CD8-positive, alpha-beta memory T cell (primary cell): ENCODE results near the gene PCDHGB3. TPM values are rescaled to one million over a fixed set of nuclear protein-coding genes. Genes with fewer than 3 reads are reported as not detected.

Experiments used
- CTCF ChIA-PET: fragments of 350-600 bp; sonication (Branson Sonifier 250); formaldehyde crosslinking; loops from one replicate; lab custom pipeline; 2021; ENCODE audit warnings: antibody characterized with exemption; lab: Charles Lee
- POLR2A ChIA-PET: fragments of 350-600 bp; sonication (Branson Sonifier 250); formaldehyde crosslinking; loops from one replicate; lab custom pipeline; 2021; ENCODE audit warnings: antibody characterized with exemption; lab: Charles Lee
- DNase-seq, 5 donors: peaks; one replicate each; pipeline versions ENCODE4 v3.0.0 to v3.0.0-alpha.2; 2020 to 2022; ENCODE audit warnings: mixed read lengths in 1 of 5
- H3K27ac ChIP-seq: one replicate; pipeline ENCODE4 v1.7.0; 2013; ENCODE audit warnings: low read depth, mild to moderate bottlenecking, low read length, moderate library complexity
- H3K27me3 ChIP-seq: 2 replicates; pipeline ENCODE4 v1.7.0; 2013; ENCODE audit warnings: low read length, mild to moderate bottlenecking; ENCODE audit not compliant: insufficient read depth, poor library complexity, severe bottlenecking
- H3K36me3 ChIP-seq: 2 replicates; pipeline ENCODE4 v1.7.0; 2013; ENCODE audit warnings: mild to moderate bottlenecking, low read length, moderate library complexity; ENCODE audit not compliant: insufficient read depth
- H3K4me1 ChIP-seq: 2 replicates; pipeline ENCODE4 v1.7.0; 2013; ENCODE audit warnings: mild to moderate bottlenecking, low read length, moderate library complexity; ENCODE audit not compliant: insufficient read depth
- H3K4me3 ChIP-seq: 2 replicates; pipeline ENCODE4 v1.7.0; 2013; ENCODE audit warnings: mild to moderate bottlenecking, low read length
- H3K9me3 ChIP-seq: 2 replicates; pipeline ENCODE4 v1.7.0; 2013; ENCODE audit warnings: mild to moderate bottlenecking, low read length
- H3K27ac Mint-ChIP-seq, 8 donors: one replicate each; pipeline ENCODE4 v1.8.0; 2020 to 2021; ENCODE audit warnings: mixed read lengths in 8 of 8, mild to moderate bottlenecking in 6 of 8, inconsistent platforms in 3 of 8, moderate library complexity in 3 of 8
- H3K27me3 Mint-ChIP-seq, 2 donors: one replicate each; pipeline ENCODE4 v1.8.0; 2020 to 2021; ENCODE audit warnings: mixed read lengths in 2 of 2, mild to moderate bottlenecking in 1 of 2, moderate library complexity in 1 of 2
- H3K36me3 Mint-ChIP-seq, 3 donors: one replicate each; pipeline ENCODE4 v1.8.0; 2020 to 2021; ENCODE audit warnings: mixed read lengths in 3 of 3, inconsistent platforms in 1 of 3, mild to moderate bottlenecking in 1 of 3
- H3K4me1 Mint-ChIP-seq, 3 donors: one replicate each; pipeline ENCODE4 v1.8.0; 2020 to 2021; ENCODE audit warnings: mixed read lengths in 3 of 3, inconsistent platforms in 1 of 3, mild to moderate bottlenecking in 1 of 3
- H3K4me3 Mint-ChIP-seq, 7 donors: one replicate each; pipeline ENCODE4 v1.8.0; 2020 to 2021; ENCODE audit warnings: mixed read lengths in 7 of 7, mild to moderate bottlenecking in 6 of 7, moderate library complexity in 4 of 7, inconsistent platforms in 2 of 7
- H3K9me3 Mint-ChIP-seq, 5 donors: one replicate each; pipeline ENCODE4 v1.8.0; 2020 to 2022; ENCODE audit warnings: mixed read lengths in 5 of 5, mild to moderate bottlenecking in 3 of 5, moderate library complexity in 2 of 5, inconsistent platforms in 1 of 5
- polyA plus RNA-seq: library from polyadenylated mRNA; unstranded; fragments of 300-500 nt; fragmentation: Illumina TruSeq; gene quantifications from one replicate; pipeline ENCODE4 v1.2.3, GENCODE V29; 2021
- total RNA-seq, 2 experiments: library from RNA; stranded (reverse); gene quantifications; one replicate each; pipeline ENCODE4 v1.2.3, GENCODE V29; 2021

Gene PCDHGB3
- total and polyA plus RNA-seq, 3 experiments from 2014 or later, result 0.18 to 0.28 TPM; not detected in 1

- peaks cover 3 to 25% (median 3%) of the 10 kb centered on the region in 3 donors for H3K36me3 Mint-ChIP-seq
- peak overlapping the region in 1 of 7 donors; percentile 90 for H3K4me3 Mint-ChIP-seq
- Histone ChIP-seq H3K27me3 (peaks cover 23% of the 10 kb centered on the region), H3K4me3 (no peak overlapping the region), H3K9me3 (peaks cover 13% of the 10 kb centered on the region), H3K27ac (no peak overlapping the region), H3K36me3 (no peaks in the 10 kb centered on the region), H3K4me1 (no peaks in the 10 kb centered on the region)
- peaks cover 70 to 84% of the 10 kb centered on the region in 2 donors for H3K27me3 Mint-ChIP-seq
- peak overlapping the region in 2 of 8 donors; percentile 43 to 55 for H3K27ac Mint-ChIP-seq
- ChIA-PET CTCF (interaction anchor here (1.1 to 1.4 kb wide), 2 partner anchors 42 to 203 kb away, joined by 3 to 4 read pairs; no protein-coding TSS in a partner anchor), POLR2A (no interaction called here)
- peaks cover 0 to 10% (median 2%) of the 10 kb centered on the region in 3 donors for H3K4me1 Mint-ChIP-seq
- peaks cover 21 to 67% (median 60%) of the 10 kb centered on the region in 5 donors for H3K9me3 Mint-ChIP-seq
- no peak for DNase-seq
Observed at GRCh38 chr5:141360685-141361084, 9.4 kb upstream of the PCDHGB3 start.

GRCh38 chr5:141362719-141363118 is 7.3 kb upstream of the PCDHGB3 start:
- Histone ChIP-seq H3K4me1 (no peaks in the 10 kb centered on the region), H3K36me3 (no peaks in the 10 kb centered on the region), H3K27ac (no peak overlapping the region), H3K9me3 (peaks cover 13% of the 10 kb centered on the region), H3K27me3 (peaks cover 28% of the 10 kb centered on the region), H3K4me3 (no peak overlapping the region)
- peaks cover 0 to 10% (median 2%) of the 10 kb centered on the region in 3 donors for H3K4me1 Mint-ChIP-seq
- ChIA-PET CTCF (no interaction called here), POLR2A (no interaction called here)
- H3K4me3 Mint-ChIP-seq, result no peak overlapping the region
- peak overlapping the region in 1 of 8 donors; percentile 64 for H3K27ac Mint-ChIP-seq
- peaks cover 3 to 22% (median 3%) of the 10 kb centered on the region in 3 donors for H3K36me3 Mint-ChIP-seq
- peaks cover 71 to 78% of the 10 kb centered on the region in 2 donors for H3K27me3 Mint-ChIP-seq
- DNase-seq, result no peak
- H3K9me3 Mint-ChIP-seq, result peaks cover 22 to 62% (median 57%) of the 10 kb centered on the region in 5 donors

GRCh38 chr5:141363952-141364660 is 5.9 kb upstream of the PCDHGB3 start, which contains the start of gene PCDHGA5:
TSS of gene PCDHGA5 (plus strand) at chr5:141364162. CDS start at chr5:141364331, 169 bp downstream.
- POLR2A ChIA-PET, result no interaction called here
- no peaks in the 10 kb centered on the region for H3K36me3 ChIP-seq
- Mint-ChIP-seq H3K4me3 (no peak within 1 kb of the TSS), H3K4me1 (peaks cover 0 to 10% (median 2%) of the 10 kb centered on the region in 3 donors), H3K36me3 (peaks cover 3 to 22% (median 3%) of the 10 kb centered on the region in 3 donors), H3K27ac (no peak within 1 kb of the TSS), H3K9me3 (peaks cover 25 to 66% (median 53%) of the 10 kb centered on the region in 5 donors), H3K27me3 (peaks cover 71 to 81% of the 10 kb centered on the region in 2 donors)
- CTCF ChIA-PET, result interaction anchor here (1.2 to 1.4 kb wide), 2 partner anchors 9 to 66 kb away, joined by 3 read pairs; partner anchors contain the start of genes PCDHGA12 and PCDHGA4
- no peak for DNase-seq
- H3K4me1 ChIP-seq, result no peaks in the 10 kb centered on the region
- peaks cover 13% of the 10 kb centered on the region for H3K9me3 ChIP-seq
- peaks cover 29% of the 10 kb centered on the region for H3K27me3 ChIP-seq
- H3K4me3 ChIP-seq, result no peak within 1 kb of the TSS
- no peak within 1 kb of the TSS for H3K27ac ChIP-seq

- H3K9me3 Mint-ChIP-seq, result peaks cover 30 to 62% (median 58%) of the 10 kb centered on the region in 5 donors
- H3K27ac Mint-ChIP-seq, result no peak overlapping the region
- peaks cover 3 to 7% (median 5%) of the 10 kb centered on the region in 3 donors for H3K4me1 Mint-ChIP-seq
- Histone ChIP-seq H3K27ac (no peak overlapping the region), H3K4me3 (no peak overlapping the region), H3K9me3 (peaks cover 18% of the 10 kb centered on the region), H3K27me3 (peaks cover 33% of the 10 kb centered on the region), H3K36me3 (no peaks in the 10 kb centered on the region), H3K4me1 (no peaks in the 10 kb centered on the region)
- peaks cover 66 to 83% of the 10 kb centered on the region in 2 donors for H3K27me3 Mint-ChIP-seq
- no peak for DNase-seq
- peaks cover 0 to 18% (median 1%) of the 10 kb centered on the region in 3 donors for H3K36me3 Mint-ChIP-seq
- ChIA-PET POLR2A (no interaction called here), CTCF (no interaction called here)
- no peak overlapping the region for H3K4me3 Mint-ChIP-seq
Observed at GRCh38 chr5:141366016-141366896, 3.8 kb upstream of the PCDHGB3 start.

- Histone ChIP-seq H3K27ac (no peak overlapping the region), H3K27me3 (peaks cover 29% of the 10 kb centered on the region), H3K4me1 (no peaks in the 10 kb centered on the region), H3K4me3 (no peak overlapping the region), H3K9me3 (peaks cover 6% of the 10 kb centered on the region), H3K36me3 (no peaks in the 10 kb centered on the region)
- H3K36me3 Mint-ChIP-seq, result peaks cover 2 to 5% (median 3%) of the 10 kb centered on the region in 3 donors
- DNase-seq, result no peak
- ChIA-PET POLR2A (no interaction called here), CTCF (interaction anchor here (1.5 kb wide), 1 partner anchor 13 kb away, joined by 3 read pairs; no protein-coding TSS in a partner anchor)
- H3K4me3 Mint-ChIP-seq, result no peak overlapping the region
- H3K4me1 Mint-ChIP-seq, result peaks cover 5 to 9% (median 7%) of the 10 kb centered on the region in 3 donors
- H3K9me3 Mint-ChIP-seq, result peaks cover 28 to 67% (median 48%) of the 10 kb centered on the region in 5 donors
- no peak overlapping the region for H3K27ac Mint-ChIP-seq
- H3K27me3 Mint-ChIP-seq, result peaks cover 55 to 83% of the 10 kb centered on the region in 2 donors
Observed at GRCh38 chr5:141371572-141372475, 1.8 kb downstream of the PCDHGB3 start.

- H3K36me3 ChIP-seq, result no peaks in the 10 kb centered on the region
- Mint-ChIP-seq H3K27me3 (peaks cover 51 to 75% of the 10 kb centered on the region in 2 donors), H3K9me3 (peaks cover 26 to 76% (median 51%) of the 10 kb centered on the region in 5 donors), H3K4me1 (peaks cover 5 to 9% (median 7%) of the 10 kb centered on the region in 3 donors), H3K27ac (no peak within 1 kb of the TSS), H3K36me3 (peaks cover 2 to 12% (median 3%) of the 10 kb centered on the region in 3 donors), H3K4me3 (peak within 1 kb of the TSS in 4 of 7 donors; percentile 5 to 55 (median 46))
- no peak within 1 kb of the TSS for H3K27ac ChIP-seq
- peaks cover 20% of the 10 kb centered on the region for H3K27me3 ChIP-seq
- no peaks in the 10 kb centered on the region for H3K4me1 ChIP-seq
- POLR2A ChIA-PET, result no interaction called here
- CTCF ChIA-PET, result interaction anchor here (0.7 kb wide), 1 partner anchor 150 kb away, joined by 3 read pairs; no protein-coding TSS in a partner anchor
- DNase-seq, result no peak
- H3K4me3 ChIP-seq, result no peak within 1 kb of the TSS
- H3K9me3 ChIP-seq, result peaks cover 6% of the 10 kb centered on the region
Observed at GRCh38 chr5:141373673-141374317, 3.8 kb downstream of the PCDHGB3 start, which contains the start of gene PCDHGA6. TSS of gene PCDHGA6 (plus strand) at chr5:141373891. CDS start at chr5:141374084, 193 bp downstream.
